ENCODE results near the gene NEURL1B.
"Not testable (repeated sequence)": the region's sequence is repeated elsewhere in the genome, so short reads cannot be mapped to it uniquely, and the experiment has no call there.

Gene NEURL1B

GRCh38 chr5:172678362-172678874, 37.4 kb downstream of the NEURL1B start:
- not testable (repeated sequence) for DNase-seq (ENCODE audit: low read depth in 3 of 3)

GRCh38 chr5:172678902-172679301, 37.8 kb downstream of the NEURL1B start:
- DNase-seq (ENCODE audit: low read depth in 3 of 3) = no peak

GRCh38 chr5:172679628-172680212, 38.7 kb downstream of the NEURL1B start:
- DNase-seq (ENCODE audit: low read depth in 3 of 3) = no peak

- no peak for DNase-seq (ENCODE audit: low read depth in 3 of 3)
These were observed 39.9 kb downstream of the NEURL1B start for GRCh38 chr5:172680921-172681320.

GRCh38 chr5:172681421-172681820, 40.4 kb downstream of the NEURL1B start:
- no peak for DNase-seq (ENCODE audit: low read depth in 3 of 3)

GRCh38 chr5:172683264-172683644, 42.2 kb downstream of the NEURL1B start:
- DNase-seq (ENCODE audit: low read depth in 3 of 3) = no peak

- peak; percentile 38 to 52 (median 41) for DNase-seq (ENCODE audit: low read depth in 3 of 3)
These were observed 42.8 kb downstream of the NEURL1B start for GRCh38 chr5:172683645-172684471.

- DNase-seq (ENCODE audit: low read depth in 3 of 3) = no peak
These were observed 44.0 kb downstream of the NEURL1B start for GRCh38 chr5:172685091-172685490.

GRCh38 chr5:172686111-172686510, 45.0 kb downstream of the NEURL1B start:
- DNase-seq (ENCODE audit: low read depth in 3 of 3) = no peak

- DNase-seq (ENCODE audit: low read depth in 3 of 3) = no peak
These were observed 45.7 kb downstream of the NEURL1B start for GRCh38 chr5:172686539-172687390.

GRCh38 chr5:172687940-172688339, 46.9 kb downstream of the NEURL1B start:
- no peak for DNase-seq (ENCODE audit: low read depth in 3 of 3)

GRCh38 chr5:172688349-172689217, 47.5 kb downstream of the NEURL1B start:
- DNase-seq (ENCODE audit: low read depth in 3 of 3) = peak in 1 of 3 experiments; percentile 17

- DNase-seq (ENCODE audit: low read depth in 3 of 3) = no peak
These were observed 48.1 kb downstream of the NEURL1B start for GRCh38 chr5:172689218-172689572.

GRCh38 chr5:172689801-172690200, 48.7 kb downstream of the NEURL1B start:
- DNase-seq (ENCODE audit: low read depth in 3 of 3) = no peak

GRCh38 chr5:172690258-172691075, 49.4 kb downstream of the NEURL1B start:
- no peak for DNase-seq (ENCODE audit: low read depth in 3 of 3)

GRCh38 chr5:172691886-172692285, 50.8 kb downstream of the NEURL1B start:
- no peak for DNase-seq (ENCODE audit: low read depth in 3 of 3)

GRCh38 chr5:172692451-172692850, 51.4 kb downstream of the NEURL1B start:
- DNase-seq (ENCODE audit: low read depth in 3 of 3) = no peak

GRCh38 chr5:172692981-172693380, 51.9 kb downstream of the NEURL1B start:
- DNase-seq (ENCODE audit: low read depth in 3 of 3) = no peak

GRCh38 chr5:172694061-172694460, 53.0 kb downstream of the NEURL1B start:
- no peak for DNase-seq (ENCODE audit: low read depth in 3 of 3)

GRCh38 chr5:172694541-172694940, 53.5 kb downstream of the NEURL1B start:
- no peak for DNase-seq (ENCODE audit: low read depth in 3 of 3)

Measured in stimulated activated CD4-positive, alpha-beta T cell treated with anti-CD3 and anti-CD28 coated beads, TNF-alpha, amount 100 ng/mL, for 4 hours (primary cell).